Fibroblast of pulmonary artery (primary cell): ENCODE measurements around the gene TCEA3.
A peak's percentile ranks its signal among the peaks of the same experiment; 100 is the strongest.

Source experiments
- DNase-seq: peaks from one replicate; pipeline ENCODE4 v3.0.0-alpha.2; 2010; ENCODE audit warnings: low read depth
- H3K4me3 ChIP-seq: replicated peaks from 2 replicates; pipeline ENCODE4 v1.5.1; 2011; ENCODE audit warnings: low read depth, mild to moderate bottlenecking, control low read depth, low read length, moderate library complexity
- CTCF ChIP-seq: IDR thresholded peaks from 2 replicates; pipeline ENCODE4 v1.5.1; 2011; ENCODE audit warnings: mild to moderate bottlenecking, control low read depth, low read length, inconsistent platforms; ENCODE audit errors: missing control alignments

TCEA3 gene

DNA sequence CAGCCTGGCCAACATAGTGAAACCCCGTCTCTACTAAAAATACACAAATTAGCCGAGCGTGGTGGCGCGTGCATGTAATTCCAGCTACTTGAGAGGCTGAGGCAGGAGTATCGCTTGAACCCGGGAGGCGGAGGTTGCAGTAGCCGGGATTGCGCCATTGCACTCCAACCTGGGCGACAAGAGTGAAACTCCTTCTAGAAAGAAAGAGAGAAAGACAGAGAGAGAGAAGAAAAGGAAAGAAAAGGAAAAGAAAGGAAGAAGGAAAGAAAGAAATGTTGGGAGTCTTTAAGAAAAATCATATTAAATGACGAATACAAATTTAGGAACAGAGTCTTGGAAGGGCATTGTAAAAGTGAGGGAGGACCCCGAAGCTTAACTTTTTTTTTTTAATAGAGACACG is 78.6 kb downstream of the TCEA3 start:
- TF ChIP-seq CTCF, result no peak
- no peak overlapping the region for H3K4me3 ChIP-seq
- DNase-seq, result no peak

DNA sequence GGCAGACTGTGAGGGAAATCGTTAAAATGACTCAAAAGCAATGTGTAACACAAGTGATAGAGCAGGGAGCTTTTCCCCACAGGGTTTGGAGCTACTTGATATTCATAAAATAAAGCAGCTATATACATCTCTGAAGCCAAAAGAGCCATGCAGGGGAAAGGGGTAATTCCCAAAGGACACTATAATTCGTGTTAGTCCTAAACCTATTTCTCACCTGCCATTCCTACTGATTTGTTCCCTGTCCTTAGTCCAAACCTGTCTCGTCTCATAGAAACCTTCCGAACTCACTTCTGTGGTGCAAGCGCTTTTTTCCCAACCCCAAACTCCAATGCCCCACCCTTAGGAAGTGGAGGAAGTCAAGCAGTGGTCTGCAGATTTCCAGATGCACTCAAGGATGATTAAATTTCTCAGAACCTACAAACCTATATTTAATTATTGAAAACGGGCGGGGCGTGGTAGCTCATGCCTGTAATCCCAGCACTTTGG is 79.5 kb downstream of the TCEA3 start:
- no peak for DNase-seq
- TF ChIP-seq CTCF, result no peak
- peak overlapping the region; percentile 56 for H3K4me3 ChIP-seq

DNA sequence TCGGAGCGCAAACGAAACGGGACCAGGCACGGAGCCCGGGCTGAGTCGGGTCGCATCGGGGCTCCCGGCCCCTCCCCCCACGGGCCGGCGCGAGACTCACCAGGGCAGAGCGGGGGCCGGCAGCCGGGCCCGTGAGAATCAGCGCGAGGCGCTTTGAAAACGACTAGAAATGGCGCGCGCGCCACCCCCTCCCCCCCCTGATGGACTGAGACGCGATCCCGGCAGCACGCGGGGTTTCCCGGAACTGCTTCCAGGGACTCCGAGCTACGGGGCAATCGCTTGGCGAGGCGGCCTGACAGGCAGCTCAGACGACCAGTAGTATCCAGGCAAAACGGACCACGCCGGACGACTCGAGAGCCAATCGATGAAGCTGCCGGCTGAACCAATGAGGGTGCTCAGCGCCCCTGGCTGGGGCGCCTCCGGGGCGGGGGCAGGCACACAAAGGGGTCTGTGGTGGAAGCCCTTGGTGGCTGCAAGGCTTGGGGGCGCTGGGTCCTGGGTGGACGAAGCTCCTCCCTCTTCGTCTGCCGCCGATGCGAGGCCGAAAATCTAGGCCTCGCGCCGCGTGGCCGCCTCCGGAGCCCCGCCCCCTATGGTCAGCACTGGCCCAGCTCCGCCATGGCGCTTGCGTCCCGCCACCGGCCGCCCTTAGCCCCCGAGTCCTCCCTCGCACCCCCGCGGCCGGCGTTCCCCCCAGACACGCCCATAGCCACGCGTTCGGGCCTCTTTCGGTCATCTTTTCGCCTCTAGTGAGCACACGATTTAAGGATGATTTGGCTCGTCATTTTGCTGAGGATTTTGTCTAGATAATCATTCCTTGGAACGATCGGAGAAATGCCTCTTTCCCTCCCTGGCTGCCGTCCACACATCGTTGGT is 80.2 kb downstream of the TCEA3 start, which contains the start of gene HNRNPR:
TSS of gene HNRNPR (minus strand) at position 174 of the 876 bp plus-strand sequence. CDS start 3,276 bp downstream, outside the sequence.
- peak within 1 kb of the TSS; percentile 86 for H3K4me3 ChIP-seq
- DNase-seq, result peak; percentile 100
- no peak for TF ChIP-seq CTCF

- peak overlapping the region; percentile 86 for H3K4me3 ChIP-seq
- TF ChIP-seq CTCF, result no peak
- DNase-seq, result peak; percentile 61
Observed at GRCh38 chr1:23343221-23344110, 81.1 kb downstream of the TCEA3 start.

DNA sequence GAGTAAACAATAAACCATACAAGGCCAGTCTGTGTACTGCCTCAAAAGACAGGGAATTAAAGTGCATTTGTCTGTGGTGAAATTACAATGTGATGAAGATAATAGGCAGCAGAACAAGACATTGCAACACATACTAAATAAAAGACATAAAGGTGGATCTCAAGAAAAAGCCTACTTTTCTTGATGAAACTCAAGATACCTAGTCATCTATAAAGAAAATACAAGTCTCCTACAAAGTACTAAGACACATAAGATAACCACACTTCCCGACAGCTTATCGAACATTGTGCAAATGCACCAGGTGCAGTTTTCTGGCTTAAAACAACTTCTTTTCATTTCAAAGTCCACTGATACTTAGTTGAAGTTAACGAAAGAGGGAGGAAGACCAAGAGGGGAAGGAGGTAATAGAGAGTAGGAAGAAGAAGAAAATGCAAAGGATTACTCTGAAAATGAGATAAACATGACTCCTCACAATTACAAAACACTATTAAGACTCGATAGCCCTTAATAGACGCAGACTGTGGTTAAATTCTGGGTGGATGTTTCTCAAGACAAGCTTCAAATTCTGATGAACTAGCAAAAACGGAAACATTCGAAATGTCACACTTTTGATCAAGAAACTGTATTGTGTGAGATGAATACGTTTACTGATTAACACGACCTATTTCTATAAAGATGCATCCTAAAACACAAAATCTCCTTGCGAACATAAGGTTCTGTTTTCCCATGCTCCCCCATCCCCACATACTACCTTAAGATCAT is 82.4 kb downstream of the TCEA3 start:
- DNase-seq, result peak; percentile 50
- H3K4me3 ChIP-seq, result peak overlapping the region; percentile 86
- TF ChIP-seq CTCF, result no peak

DNA sequence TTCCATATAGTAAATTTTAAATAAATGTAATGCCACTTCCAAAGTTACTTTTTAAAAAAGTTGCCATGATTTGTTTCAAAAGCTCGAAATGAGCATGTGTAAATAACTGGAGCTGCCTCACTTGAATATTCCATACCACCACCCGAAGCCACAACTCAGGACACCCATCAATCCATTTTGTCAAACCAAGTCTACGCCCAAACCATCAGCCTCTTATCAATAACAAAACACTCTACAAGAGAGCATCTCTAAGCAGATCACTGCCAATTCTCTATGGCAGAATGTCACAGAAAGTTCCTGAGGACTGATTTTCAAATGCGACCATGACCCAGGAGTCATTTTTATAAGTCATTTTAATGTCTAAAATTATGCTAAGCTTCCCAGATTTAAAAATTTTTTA is 84.9 kb downstream of the TCEA3 start:
- no peak for DNase-seq
- no peak for TF ChIP-seq CTCF
- no peak overlapping the region for H3K4me3 ChIP-seq
